GM12873 (cell line): ENCODE data around the gene TIMM21.

Experiments used
- CTCF ChIP-seq: IDR thresholded peaks from 2 replicates; pipeline ENCODE4 v1.5.1; 2012; ENCODE audit warnings: low read depth, mild to moderate bottlenecking, moderate library complexity, low read length, control low read depth; ENCODE audit not compliant: insufficient read depth; ENCODE audit errors: missing control alignments

The TIMM21 gene

GRCh38 chr18:74137920-74138538, 10.3 kb upstream of the TIMM21 start:
- TF ChIP-seq CTCF: no peak

GRCh38 chr18:74139411-74139810, 8.9 kb upstream of the TIMM21 start:
- TF ChIP-seq CTCF: no peak

GRCh38 chr18:74139888-74140287, 8.4 kb upstream of the TIMM21 start:
- no peak for TF ChIP-seq CTCF

GRCh38 chr18:74140582-74140981, 7.7 kb upstream of the TIMM21 start:
- TF ChIP-seq CTCF: no peak

- TF ChIP-seq CTCF: no peak
Observed at GRCh38 chr18:74141667-74142066, 6.7 kb upstream of the TIMM21 start.

GRCh38 chr18:74142252-74142651, 6.1 kb upstream of the TIMM21 start:
- no peak for TF ChIP-seq CTCF

GRCh38 chr18:74146756-74147155, 1.6 kb upstream of the TIMM21 start:
- TF ChIP-seq CTCF: no peak

- no peak for TF ChIP-seq CTCF
Observed at GRCh38 chr18:74147491-74147778, 888 bp upstream of the TIMM21 start.
